ENCODE data around the gene KCNG4. TPM values are rescaled to one million over a fixed set of nuclear protein-coding genes. Genes with fewer than 3 reads are reported as not detected.

The KCNG4 gene
- total and polyA plus RNA-seq, 2 donors (not counting 3 experiments of a cell fraction or from before 2014, with no cell fraction given): not detected

- peaks cover 8% of the 10 kb centered on the region for H3K79me2 ChIP-seq (ENCODE audit: control insufficient read depth, insufficient read depth, low read length)
- no peak within 1 kb of the TSS for H3K4me2 ChIP-seq (ENCODE audit: insufficient read depth, low read length)
- no TSS peak for BruUV-seq (replicated peaks)
- H3K27ac ChIP-seq (ENCODE audit: insufficient read depth, low read depth, low read length): no peak within 1 kb of the TSS
- H4K20me1 ChIP-seq (replicated peaks; ENCODE audit: control insufficient read depth, extremely low read depth, insufficient read depth, low read length): no peaks in the 10 kb centered on the region
- TF ChIP-seq GATA2 (IDR thresholded peaks at IDR 0.05; ENCODE audit: insufficient read depth, insufficient read length, low read depth, low read length) (no peak), JUN (IDR thresholded peaks at IDR 0.05; ENCODE audit: borderline replicate concordance, insufficient read depth, insufficient read length, low read depth) (no peak), FOS (IDR thresholded peaks at IDR 0.05; ENCODE audit: borderline replicate concordance, insufficient read depth, low read length) (no peak), POLR2AphosphoS5 (IDR thresholded peaks at IDR 0.05; ENCODE audit: insufficient read depth, low read depth, low read length) (no peak), MAX (IDR thresholded peaks at IDR 0.05; ENCODE audit: insufficient read depth, insufficient read length) (no peak), POLR2A (IDR thresholded peaks at IDR 0.05; ENCODE audit: low read depth, low read length) (no peak), CTCF (IDR thresholded peaks at IDR 0.05; ENCODE audit: extremely low read depth in 1 of 2, insufficient read depth in 1 of 2, low read depth in 1 of 2, low read length in 2 of 2) (no peak), MYC (IDR thresholded peaks at IDR 0.05; ENCODE audit: low read depth, low read length) (no peak), EZH2 (IDR thresholded peaks at IDR 0.05; ENCODE audit: borderline replicate concordance, low read depth, low read length, severe bottlenecking) (no peak)
- POLR2A ChIA-PET: no interaction called here
- intact Hi-C loops (cut with micrococcal nuclease): no loop called here
- H3K9me1 ChIP-seq (replicated peaks; ENCODE audit: control insufficient read depth, extremely low read depth, insufficient read depth, low read length): no peaks in the 10 kb centered on the region
- no peaks in the 10 kb centered on the region for H3K27me3 ChIP-seq (ENCODE audit: control insufficient read depth in 2 of 2, insufficient read depth in 2 of 2, low read length in 2 of 2)
- H2AFZ ChIP-seq (ENCODE audit: low read depth, low read length): no peak within 1 kb of the TSS
- no peaks in the 10 kb centered on the region for H3K36me3 ChIP-seq (ENCODE audit: control insufficient read depth in 2 of 2, extremely low read depth in 1 of 2, insufficient read depth in 2 of 2, low read length in 2 of 2)
- no peak within 1 kb of the TSS for H3K4me3 ChIP-seq (replicated peaks in 1 of 3; ENCODE audit: insufficient read depth in 1 of 3, low read depth in 1 of 3, low read length in 3 of 3)
- H3K9me3 ChIP-seq (replicated peaks; ENCODE audit: control insufficient read depth, insufficient read depth, low read length): no peaks in the 10 kb centered on the region
- H3K4me1 ChIP-seq (ENCODE audit: control insufficient read depth, extremely low read depth, insufficient read depth, low read length): peaks cover 2% of the 10 kb centered on the region
- FAIRE-seq (no peak), DNase-seq (ENCODE audit: low read depth, low spot score) (no peak)
- H3K9ac ChIP-seq (replicated peaks; ENCODE audit: extremely low read depth, insufficient read depth, low read length): no peak within 1 kb of the TSS
- dilution Hi-C loops (cut with MboI; ENCODE audit: extremely low pct_ligation_motif_present, low sequenced_read_pairs): no loop called here
- CTCF ChIA-PET: interaction anchor here (1.4 kb wide), 1 partner anchor 106 kb away, joined by 5 read pairs; no protein-coding TSS in a partner anchor
Measured at GRCh38 chr16:84190731-84191388, 49.0 kb downstream of the KCNG4 start, which contains the start of gene ADAD2. TSS of gene ADAD2 (plus strand) at chr16:84191157. CDS start at chr16:84191231, 74 bp downstream.
